HEK293 (cell line): Measurements from ENCODE around the gene GRK5.

Experiments
- CTCF ChIP-seq: fragments of 450-650 bp; formaldehyde crosslinking; IDR thresholded peaks from 2 replicates; pipeline ENCODE4 v1.5.1; 2016; ENCODE audit warnings: missing biosample characterization, missing genetic modification characterization
- TCF7L2 ChIP-seq: IDR thresholded peaks from 2 replicates; pipeline ENCODE4 v1.6.1; 2011; ENCODE audit warnings: low read depth, mild to moderate bottlenecking, inconsistent platforms, low read length, moderate library complexity, borderline replicate concordance
- ZFP41 ChIP-seq: fragments of 450-650 bp; formaldehyde crosslinking; IDR thresholded peaks from 2 replicates; pipeline ENCODE4 v1.5.1; 2016; ENCODE audit warnings: missing biosample characterization, missing genetic modification characterization, borderline replicate concordance

- TF ChIP-seq CTCF (tag by site-specific recombination) (no peak), TCF7L2 (no peak), ZFP41 (no peak)
Observed at GRCh38 chr10:119431034-119431772, 223.8 kb downstream of the GRK5 start.
